ENCODE measurements around the gene ZNF841.

ZNF841 gene

GRCh38 chr19:52095172-52096014 lies at the start of gene ZNF841:
Gene ZNF841 (minus strand): TSS chr19:52095765. CDS start chr19:52084801, 10,964 bp downstream.
- H3K9ac ChIP-seq (ENCODE audit: low read length) = peak within 1 kb of the TSS; percentile 87
- no peaks in the 10 kb centered on the region for H3K27me3 ChIP-seq (ENCODE audit: control insufficient read depth in 1 of 2, insufficient read depth in 2 of 2, low read length in 2 of 2)
- no peak within 1 kb of the TSS for H3K27ac ChIP-seq (ENCODE audit: low read depth, low read length)
- peak within 1 kb of the TSS; percentile 83 to 95 for H3K4me3 ChIP-seq (ENCODE audit: low read depth in 1 of 2, low read length in 2 of 2)
- H3K36me3 ChIP-seq (ENCODE audit: insufficient read depth, low read length) = peaks cover 13% of the 10 kb centered on the region
- H3K4me1 ChIP-seq (ENCODE audit: insufficient read depth, low read length) = peaks cover 14% of the 10 kb centered on the region
- H3K9me3 ChIP-seq (ENCODE audit: low read length) = peaks cover 5% of the 10 kb centered on the region

- H3K27ac ChIP-seq (ENCODE audit: low read depth, low read length) = no peak overlapping the region
- no peaks in the 10 kb centered on the region for H3K9me3 ChIP-seq (ENCODE audit: low read length)
- H3K36me3 ChIP-seq (ENCODE audit: insufficient read depth, low read length) = no peaks in the 10 kb centered on the region
- H3K27me3 ChIP-seq (ENCODE audit: control insufficient read depth in 1 of 2, insufficient read depth in 2 of 2, low read length in 2 of 2) = no peaks in the 10 kb centered on the region
- H3K9ac ChIP-seq (ENCODE audit: low read length) = no peak overlapping the region
- H3K4me3 ChIP-seq (ENCODE audit: low read depth in 1 of 2, low read length in 2 of 2) = no peak overlapping the region
- H3K4me1 ChIP-seq (ENCODE audit: insufficient read depth, low read length) = peaks cover 17% of the 10 kb centered on the region
These were observed 46.5 kb upstream of the ZNF841 start for GRCh38 chr19:52142001-52142595.

GRCh38 chr19:52141203-52141602 lies 45.6 kb upstream of the ZNF841 start:
- Histone ChIP-seq H3K9ac (ENCODE audit: low read length) (no peak overlapping the region), H3K36me3 (ENCODE audit: insufficient read depth, low read length) (no peaks in the 10 kb centered on the region), H3K4me1 (ENCODE audit: insufficient read depth, low read length) (peaks cover 17% of the 10 kb centered on the region), H3K9me3 (ENCODE audit: low read length) (no peaks in the 10 kb centered on the region), H3K4me3 (ENCODE audit: low read depth in 1 of 2, low read length in 2 of 2) (no peak overlapping the region), H3K27ac (ENCODE audit: low read depth, low read length) (no peak overlapping the region), H3K27me3 (ENCODE audit: control insufficient read depth in 1 of 2, insufficient read depth in 2 of 2, low read length in 2 of 2) (no peaks in the 10 kb centered on the region)

- peak overlapping the region in 1 of 2 donors; percentile 32 for H3K4me3 ChIP-seq (ENCODE audit: low read depth in 1 of 2, low read length in 2 of 2)
- no peaks in the 10 kb centered on the region for H3K9me3 ChIP-seq (ENCODE audit: low read length)
- no peaks in the 10 kb centered on the region for H3K36me3 ChIP-seq (ENCODE audit: insufficient read depth, low read length)
- H3K27ac ChIP-seq (ENCODE audit: low read depth, low read length) = peak overlapping the region; percentile 85
- peaks cover 17% of the 10 kb centered on the region for H3K4me1 ChIP-seq (ENCODE audit: insufficient read depth, low read length)
- no peaks in the 10 kb centered on the region for H3K27me3 ChIP-seq (ENCODE audit: control insufficient read depth in 1 of 2, insufficient read depth in 2 of 2, low read length in 2 of 2)
- H3K9ac ChIP-seq (ENCODE audit: low read length) = peak overlapping the region; percentile 1
These were observed 44.6 kb upstream of the ZNF841 start for GRCh38 chr19:52140032-52140710.

- no peaks in the 10 kb centered on the region for H3K27me3 ChIP-seq (ENCODE audit: control insufficient read depth in 1 of 2, insufficient read depth in 2 of 2, low read length in 2 of 2)
- no peaks in the 10 kb centered on the region for H3K9me3 ChIP-seq (ENCODE audit: low read length)
- peak within 1 kb of the TSS; percentile 96 to 98 for H3K4me3 ChIP-seq (ENCODE audit: low read depth in 1 of 2, low read length in 2 of 2)
- H3K36me3 ChIP-seq (ENCODE audit: insufficient read depth, low read length) = no peaks in the 10 kb centered on the region
- H3K4me1 ChIP-seq (ENCODE audit: insufficient read depth, low read length) = peaks cover 17% of the 10 kb centered on the region
- peak within 1 kb of the TSS; percentile 92 for H3K27ac ChIP-seq (ENCODE audit: low read depth, low read length)
- peak within 1 kb of the TSS; percentile 85 for H3K9ac ChIP-seq (ENCODE audit: low read length)
These were observed 43.9 kb upstream of the ZNF841 start, which contains the start of gene ZNF616 for GRCh38 chr19:52139252-52140031. Gene ZNF616 (minus strand): TSS chr19:52139938. CDS start chr19:52130512, 9,426 bp downstream.

- Histone ChIP-seq H3K27ac (ENCODE audit: low read depth, low read length) (peak overlapping the region; percentile 92), H3K9ac (ENCODE audit: low read length) (peak overlapping the region; percentile 85), H3K27me3 (ENCODE audit: control insufficient read depth in 1 of 2, insufficient read depth in 2 of 2, low read length in 2 of 2) (no peaks in the 10 kb centered on the region), H3K36me3 (ENCODE audit: insufficient read depth, low read length) (peaks cover 5% of the 10 kb centered on the region), H3K9me3 (ENCODE audit: low read length) (no peaks in the 10 kb centered on the region), H3K4me3 (ENCODE audit: low read depth in 1 of 2, low read length in 2 of 2) (peak overlapping the region; percentile 96 to 98), H3K4me1 (ENCODE audit: insufficient read depth, low read length) (peaks cover 17% of the 10 kb centered on the region)
These were observed 43.4 kb upstream of the ZNF841 start for GRCh38 chr19:52138983-52139251.

- Histone ChIP-seq H3K4me1 (ENCODE audit: insufficient read depth, low read length) (peaks cover 17% of the 10 kb centered on the region), H3K36me3 (ENCODE audit: insufficient read depth, low read length) (peaks cover 5% of the 10 kb centered on the region), H3K9ac (ENCODE audit: low read length) (peak overlapping the region; percentile 85), H3K4me3 (ENCODE audit: low read depth in 1 of 2, low read length in 2 of 2) (peak overlapping the region; percentile 96 to 98), H3K27ac (ENCODE audit: low read depth, low read length) (peak overlapping the region; percentile 92), H3K9me3 (ENCODE audit: low read length) (no peaks in the 10 kb centered on the region), H3K27me3 (ENCODE audit: control insufficient read depth in 1 of 2, insufficient read depth in 2 of 2, low read length in 2 of 2) (no peaks in the 10 kb centered on the region)
These were observed 42.9 kb upstream of the ZNF841 start for GRCh38 chr19:52138278-52138982.

- Histone ChIP-seq H3K27me3 (ENCODE audit: control insufficient read depth in 1 of 2, insufficient read depth in 2 of 2, low read length in 2 of 2) (no peaks in the 10 kb centered on the region), H3K9me3 (ENCODE audit: low read length) (peaks cover 61% of the 10 kb centered on the region), H3K9ac (ENCODE audit: low read length) (no peak overlapping the region), H3K4me3 (ENCODE audit: low read depth in 1 of 2, low read length in 2 of 2) (peak overlapping the region in 1 of 2 donors; percentile 19), H3K27ac (ENCODE audit: low read depth, low read length) (no peak overlapping the region), H3K4me1 (ENCODE audit: insufficient read depth, low read length) (no peaks in the 10 kb centered on the region), H3K36me3 (ENCODE audit: insufficient read depth, low read length) (peaks cover 71% of the 10 kb centered on the region)
These were observed 24.7 kb upstream of the ZNF841 start for GRCh38 chr19:52120286-52120685.

- Histone ChIP-seq H3K9ac (ENCODE audit: low read length) (no peak overlapping the region), H3K36me3 (ENCODE audit: insufficient read depth, low read length) (peaks cover 43% of the 10 kb centered on the region)
These were observed 20.0 kb upstream of the ZNF841 start for GRCh38 chr19:52115526-52116053.

GRCh38 chr19:52114691-52115090 lies 19.1 kb upstream of the ZNF841 start:
- H3K9ac ChIP-seq (ENCODE audit: low read length) = no peak overlapping the region
- H3K4me3 ChIP-seq (ENCODE audit: low read depth in 1 of 2, low read length in 2 of 2) = peak overlapping the region in 1 of 2 donors; percentile 34
- H3K27ac ChIP-seq (ENCODE audit: low read depth, low read length) = no peak overlapping the region
- H3K27me3 ChIP-seq (ENCODE audit: control insufficient read depth in 1 of 2, insufficient read depth in 2 of 2, low read length in 2 of 2) = no peaks in the 10 kb centered on the region
- peaks cover 63% of the 10 kb centered on the region for H3K9me3 ChIP-seq (ENCODE audit: low read length)
- peaks cover 37% of the 10 kb centered on the region for H3K36me3 ChIP-seq (ENCODE audit: insufficient read depth, low read length)
- H3K4me1 ChIP-seq (ENCODE audit: insufficient read depth, low read length) = no peaks in the 10 kb centered on the region

More at GRCh38 chr19:52115526-52116053, 20.0 kb upstream of the ZNF841 start:
- no peak overlapping the region for H3K27ac ChIP-seq (ENCODE audit: low read depth, low read length)
- H3K4me3 ChIP-seq (ENCODE audit: low read depth in 1 of 2, low read length in 2 of 2) = peak overlapping the region in 1 of 2 donors; percentile 34
- no peaks in the 10 kb centered on the region for H3K27me3 ChIP-seq (ENCODE audit: control insufficient read depth in 1 of 2, insufficient read depth in 2 of 2, low read length in 2 of 2)
- H3K9me3 ChIP-seq (ENCODE audit: low read length) = peaks cover 72% of the 10 kb centered on the region
- H3K4me1 ChIP-seq (ENCODE audit: insufficient read depth, low read length) = no peaks in the 10 kb centered on the region
